NCI-H2196 treated with DMSO at 0.1 percent for 48 hours (cell line): ENCODE measurements around the gene SFTPB.
A peak's percentile ranks its signal among the peaks of the same experiment; 100 is the strongest.
"Not testable (repeated sequence)": the region's sequence is repeated elsewhere in the genome, so short reads cannot be mapped to it uniquely, and the experiment has no call there.

Source experiments
- DNase-seq: peaks from one replicate; lab custom pipeline; 2025; ENCODE audit not compliant: unreplicated experiment; lab: John Stamatoyannopoulos, UW

The SFTPB gene

DNA sequence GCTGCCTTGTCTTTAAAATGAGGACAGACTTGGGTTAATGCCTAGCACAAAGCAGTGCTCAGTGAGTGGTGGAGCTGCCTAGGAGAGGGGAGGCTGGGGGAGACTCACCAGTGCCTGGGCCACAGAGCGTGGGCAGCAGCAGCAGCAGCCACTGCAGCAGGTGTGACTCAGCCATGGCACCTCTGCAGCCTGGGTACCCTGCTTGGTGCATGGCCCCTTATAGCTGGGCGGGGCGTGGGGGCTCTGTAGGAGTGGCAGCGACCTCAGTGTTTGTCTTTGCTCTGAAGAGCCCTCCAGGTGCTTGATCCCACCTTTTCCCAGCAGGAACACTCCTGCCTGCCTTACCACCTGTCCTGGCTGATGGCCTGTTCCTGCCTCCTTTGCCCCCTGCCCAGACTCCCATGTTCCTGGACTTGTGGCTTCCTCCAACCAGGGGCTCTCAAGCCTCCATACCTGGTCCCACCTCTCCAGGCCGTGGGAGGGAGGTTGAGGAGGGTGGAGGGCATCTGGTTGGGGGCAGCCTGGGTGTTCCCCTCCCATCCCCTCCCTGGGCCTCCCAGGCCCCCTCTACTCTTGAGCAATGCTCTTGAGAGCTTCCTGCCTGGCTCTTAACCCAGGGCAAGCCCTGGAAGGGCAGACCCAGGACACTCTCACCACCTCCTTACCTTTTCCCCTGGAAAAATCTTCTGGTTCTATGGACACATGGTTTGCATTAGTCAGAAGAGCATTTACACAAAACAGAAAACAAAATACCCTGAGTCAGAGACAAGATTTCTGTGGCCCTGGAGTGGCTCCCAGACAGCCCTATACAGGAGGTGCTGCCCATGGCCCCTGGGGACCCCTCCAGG, at the start of gene SFTPB:
Gene SFTPB, minus strand, starts transcription at position 191 of the 848 bp plus-strand sequence. Its CDS starts 16 bp downstream, at position 175.
- DNase-seq, result no peak

GRCh38 chr2:85717308-85718008, 49.5 kb upstream of the SFTPB start:
- no peak for DNase-seq

GRCh38 chr2:85716346-85716914, 48.4 kb upstream of the SFTPB start:
- no peak for DNase-seq

- DNase-seq, result no peak
Observed at GRCh38 chr2:85714841-85715240, 46.8 kb upstream of the SFTPB start.

DNA sequence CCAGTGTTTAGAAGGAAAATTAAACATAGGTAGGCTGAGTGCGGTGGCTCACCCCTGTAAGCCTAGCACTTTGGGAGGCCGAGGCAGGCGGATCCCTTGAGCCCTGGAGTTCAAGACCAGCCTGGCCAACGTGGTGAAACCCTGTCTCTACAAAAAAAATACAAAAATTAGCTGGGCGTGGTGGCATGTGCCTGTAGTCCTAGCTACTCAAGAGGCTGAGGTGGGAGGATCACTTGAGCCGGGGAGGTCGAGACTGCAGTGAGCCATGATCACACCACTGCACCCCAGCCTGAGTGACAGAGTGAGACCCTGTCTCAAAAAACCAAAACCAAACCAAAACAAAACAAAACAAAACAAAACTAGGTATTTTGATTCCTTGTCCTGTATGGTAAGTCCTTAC, 46.4 kb upstream of the SFTPB start:
- DNase-seq, result not testable (repeated sequence)

GRCh38 chr2:85713836-85714235, 45.8 kb upstream of the SFTPB start:
- DNase-seq, result peak; percentile 27

DNA sequence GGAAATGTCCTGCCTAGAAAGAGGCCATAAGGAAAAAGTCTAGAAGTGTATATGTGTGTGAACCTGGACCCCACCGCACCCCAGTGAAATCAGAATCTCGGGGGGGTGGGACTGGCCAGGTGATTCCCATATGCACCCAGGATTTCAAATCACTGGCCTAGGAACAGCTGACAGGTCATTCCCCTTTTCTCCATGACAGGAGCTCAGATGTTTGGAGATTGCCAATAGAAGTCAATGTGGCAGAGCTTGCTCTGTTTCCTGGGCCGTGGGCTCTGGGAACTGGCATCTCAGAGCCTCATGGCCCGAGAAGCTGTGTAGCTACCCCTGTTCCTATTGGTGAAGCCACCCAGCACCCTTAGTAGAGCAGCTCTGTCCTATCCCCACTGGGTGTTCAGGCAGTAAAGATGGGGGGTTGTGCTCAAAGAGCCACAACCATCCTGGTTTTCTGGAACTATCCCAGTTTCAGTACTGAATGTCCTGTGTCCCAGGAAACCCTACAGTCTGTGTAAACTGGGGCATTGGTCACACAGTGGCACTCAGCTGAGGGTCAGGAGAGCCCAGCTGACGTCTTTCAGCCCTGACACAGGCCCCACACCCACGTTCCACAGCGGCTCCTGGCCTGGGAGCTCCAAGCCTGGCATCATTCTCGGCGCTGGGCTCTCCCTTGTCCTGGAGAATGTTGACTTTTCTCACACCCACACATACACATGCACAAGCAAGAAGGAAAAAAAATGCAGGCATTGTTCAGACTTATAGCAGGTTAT, 45.0 kb upstream of the SFTPB start:
- no peak for DNase-seq

DNA sequence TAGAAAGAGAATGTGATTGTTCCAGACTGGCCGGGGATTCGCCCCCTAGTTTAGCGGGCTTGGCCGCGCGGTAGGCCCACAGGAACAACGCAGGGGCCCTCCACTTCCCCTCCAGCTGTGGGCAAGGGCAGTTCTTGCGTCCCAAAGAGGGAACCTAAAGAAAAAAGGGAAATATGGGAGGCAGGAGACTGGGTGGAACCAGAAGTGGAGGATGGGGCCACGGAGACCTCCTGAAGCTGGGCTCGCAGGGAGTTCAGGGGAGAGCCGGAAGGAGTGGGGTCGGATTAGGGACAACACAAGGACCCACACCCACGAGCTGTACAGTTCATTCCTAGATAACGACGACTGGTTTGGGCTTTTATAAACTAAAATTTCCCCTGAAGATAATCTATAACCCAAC, 44.3 kb upstream of the SFTPB start:
- DNase-seq, result no peak

GRCh38 chr2:85711578-85712060, 43.6 kb upstream of the SFTPB start:
- no peak for DNase-seq

- no peak for DNase-seq
Observed at GRCh38 chr2:85710687-85711577, 42.9 kb upstream of the SFTPB start.

DNA sequence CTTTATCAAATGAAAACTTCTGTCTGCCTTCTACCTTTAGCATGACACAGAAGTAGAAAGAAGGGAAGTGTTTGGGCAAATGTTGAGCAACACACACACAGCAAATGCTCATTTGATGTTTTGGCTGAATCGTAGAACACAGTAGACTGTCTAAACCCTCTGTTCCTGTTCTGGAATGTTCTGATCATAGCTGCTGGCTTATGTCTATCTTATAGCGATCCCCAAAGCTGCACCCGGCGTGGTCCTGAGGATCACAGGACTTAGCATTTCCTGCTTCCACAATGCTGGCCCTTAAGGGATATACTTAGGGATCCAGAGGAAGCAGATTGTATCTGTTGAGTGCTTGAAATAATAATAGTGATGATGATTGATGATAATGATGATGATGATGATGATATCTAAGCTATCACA, 41.4 kb upstream of the SFTPB start:
- DNase-seq, result no peak

- no peak for DNase-seq
Observed at GRCh38 chr2:85708641-85709040, 40.6 kb upstream of the SFTPB start.

DNA sequence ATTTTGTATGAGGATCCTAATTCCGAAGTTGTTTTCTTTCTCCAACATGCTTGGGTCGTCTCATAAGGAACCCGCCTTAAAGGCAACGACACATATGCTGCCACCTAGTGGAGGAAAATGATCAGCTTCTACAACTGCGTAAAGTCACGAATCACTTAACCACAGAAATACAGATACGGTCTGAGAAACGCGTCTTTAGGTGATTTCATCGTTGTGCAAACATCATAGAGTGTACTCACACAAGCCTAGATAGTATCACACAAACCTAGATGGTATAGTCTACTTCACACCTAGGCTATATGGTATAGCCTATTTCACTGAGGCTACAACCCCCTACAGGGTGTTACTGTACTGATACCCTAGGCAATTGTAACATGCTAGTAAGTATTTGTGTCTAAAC, 39.3 kb upstream of the SFTPB start:
- no peak for DNase-seq

- DNase-seq, result no peak
Observed at GRCh38 chr2:85706599-85707296, 38.7 kb upstream of the SFTPB start.

DNA sequence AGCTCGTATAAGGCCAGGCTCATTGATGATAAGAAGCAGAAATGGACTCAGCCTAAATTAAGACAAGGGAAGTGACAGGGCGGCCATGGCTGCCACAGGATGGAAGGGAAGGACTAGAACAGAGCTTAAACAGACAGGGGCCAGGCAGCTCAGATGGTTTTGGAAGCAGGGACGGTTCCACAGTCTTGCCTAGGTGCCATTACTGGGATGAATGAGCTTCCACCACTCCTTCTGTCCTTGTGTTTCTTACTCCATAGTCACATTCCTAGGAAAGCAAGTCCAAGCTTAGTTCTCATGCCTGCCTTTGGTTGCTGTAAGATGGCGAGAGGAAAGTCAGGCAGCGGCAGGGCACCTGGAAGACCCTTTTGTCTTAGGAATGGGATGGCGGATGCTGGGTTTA, 38.1 kb upstream of the SFTPB start:
- no peak for DNase-seq

DNA sequence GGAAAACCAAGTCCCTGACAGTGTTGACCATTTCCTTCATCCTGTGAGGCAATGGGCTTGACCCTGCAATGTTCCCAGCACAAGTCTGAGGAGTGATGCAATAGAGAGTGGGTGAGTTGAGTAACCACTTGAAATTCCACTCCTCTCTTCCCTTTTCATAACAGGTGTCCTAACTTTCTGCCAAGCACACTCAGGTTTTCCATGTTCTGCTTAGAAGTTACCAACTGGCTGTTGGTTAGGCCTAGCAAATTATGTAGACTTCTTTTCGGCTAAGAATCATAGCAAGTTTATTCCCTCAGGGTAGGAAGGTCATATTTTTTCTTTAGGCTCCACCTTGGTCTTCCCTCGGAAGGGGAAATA, 37.7 kb upstream of the SFTPB start:
- DNase-seq, result no peak

DNA sequence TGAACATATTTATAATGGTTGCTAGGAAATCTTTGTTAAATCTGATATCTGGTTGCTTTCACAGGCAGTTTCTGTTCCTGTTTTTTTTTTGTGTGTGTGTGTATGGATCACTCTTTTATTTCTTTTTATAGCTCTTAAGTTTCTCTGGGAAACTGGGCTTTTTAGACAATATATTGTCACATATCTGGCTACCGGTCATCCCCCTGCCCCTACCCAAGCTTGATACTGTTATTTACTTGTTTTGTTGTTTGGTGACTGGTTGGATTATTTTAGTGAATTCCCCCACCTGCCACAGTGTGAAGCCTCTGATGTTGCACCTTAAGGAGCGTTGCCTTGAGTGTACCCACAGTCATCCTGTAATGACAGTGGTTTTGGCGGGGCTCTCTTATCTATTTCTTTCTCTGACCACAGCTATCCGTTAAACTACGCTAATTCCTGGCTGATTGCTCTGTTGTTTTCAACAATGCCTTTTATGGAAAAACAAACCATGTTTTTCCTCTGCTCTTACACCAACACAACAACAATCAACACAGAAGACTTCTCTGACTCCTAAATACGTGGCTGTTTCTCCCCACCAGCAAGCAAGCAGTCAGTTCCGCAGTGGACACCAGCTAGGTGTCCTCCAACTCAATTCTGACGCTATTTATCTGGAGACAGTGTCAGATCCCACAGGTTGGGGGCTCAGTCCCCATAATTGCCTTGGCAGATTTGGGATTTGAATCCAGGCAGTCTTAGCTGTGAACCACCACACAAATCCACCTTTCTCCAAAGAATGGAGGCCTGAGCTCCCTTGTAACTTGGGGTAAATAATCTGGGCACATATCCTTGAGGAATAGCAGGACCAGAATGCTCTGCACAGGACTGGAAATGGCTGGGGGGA, 37.0 kb upstream of the SFTPB start:
- no peak for DNase-seq

GRCh38 chr2:85704038-85704437, 36.0 kb upstream of the SFTPB start:
- DNase-seq, result no peak

GRCh38 chr2:85703329-85703728, 35.3 kb upstream of the SFTPB start:
- DNase-seq, result no peak
